ENCODE measurements around the gene PTPN6.

GRCh38 chr12:6978188-6978587 is 27.0 kb downstream of the PTPN6 start:
- TF ChIP-seq CTCF (IDR thresholded peaks at IDR 0.05) (no peak), POLR2A (IDR thresholded peaks at IDR 0.05) (no peak)
